ENCODE results near the gene KCNQ1. TPM values are rescaled to one million over a fixed set of nuclear protein-coding genes. Genes with fewer than 3 reads are reported as not detected.

The KCNQ1 gene
- total and polyA plus RNA-seq, 9 of the 15 experiments (the other 6 are each of a cell fraction or from before 2014, with no cell fraction given): 0.44 TPM; not detected in 8

- TF ChIP-seq ZNF224 (CRISPR knock-in tag; IDR thresholded peaks at IDR 0.05): no peak
- TF ChIP-seq HOMEZ (CRISPR knock-in tag; IDR thresholded peaks at IDR 0.05): no peak
- no peak for TF ChIP-seq ZNF592 (IDR thresholded peaks at IDR 0.05)
- peak; percentile 81 for TF ChIP-seq DEAF1 (CRISPR knock-in tag; IDR thresholded peaks at IDR 0.05)
- peak in 1 of 2 experiments; percentile 30; a peak in 1 of 4 replicates for TF ChIP-seq RCOR1 (IDR thresholded peaks at IDR 0.05; ENCODE audit: borderline replicate concordance in 1 of 2, low read depth in 2 of 2, low read length in 2 of 2)
- TF ChIP-seq BMI1 (IDR thresholded peaks at IDR 0.05; ENCODE audit: low read length): no peak
- TF ChIP-seq CTBP1 (IDR thresholded peaks at IDR 0.05; ENCODE audit: borderline replicate concordance): peak; percentile 31; the same call in 1 of the 2 replicates
- TF ChIP-seq NR1H2 (CRISPR knock-in tag; IDR thresholded peaks at IDR 0.05): no peak
- TF ChIP-seq MYNN (IDR thresholded peaks at IDR 0.05): peak; percentile 16; the same call in 1 of the 2 replicates
- TF ChIP-seq MYNN (CRISPR knock-in tag; IDR thresholded peaks at IDR 0.05): no peak
- TF ChIP-seq MAX (CRISPR knock-in tag; IDR thresholded peaks at IDR 0.05): 0 out of 2 replicates have a peak, but pooled peaks have one; percentile 21
- TF ChIP-seq ARID2 (IDR thresholded peaks at IDR 0.05): peak; percentile 60; the same call in 1 of the 2 replicates
- peak; percentile 73 to 79; a peak in 3 of 4 replicates for TF ChIP-seq MAZ (CRISPR knock-in tag; conservative IDR thresholded peaks at IDR 0.05 in 1 of 2, IDR thresholded peaks at IDR 0.05 in 1 of 2)
- peak; percentile 22 for TF ChIP-seq ZFP36 (IDR thresholded peaks at IDR 0.05; ENCODE audit: low read depth, low read length, partially characterized antibody)
- peak; percentile 65 for TF ChIP-seq VEZF1 (CRISPR knock-in tag; IDR thresholded peaks at IDR 0.05)
- TF ChIP-seq ZNF263 (CRISPR knock-in tag; IDR thresholded peaks at IDR 0.05; ENCODE audit: borderline replicate concordance): peak; percentile 83
- TF ChIP-seq CC2D1A (IDR thresholded peaks at IDR 0.05): 0 out of 2 replicates have a peak, but pooled peaks have one; percentile 30
- no peak for TF ChIP-seq ZC3H8 (IDR thresholded peaks at IDR 0.05)
- TF ChIP-seq ZNF507 (tag; conservative IDR thresholded peaks at IDR 0.05): no peak
Observed at GRCh38 chr11:2420502-2421225, 24.1 kb upstream of the KCNQ1 start (continued).
